GM23338 (cell line): Measurements from ENCODE around the gene SLC9A1. TPM values are rescaled to one million over a fixed set of nuclear protein-coding genes. Genes with fewer than 3 reads are reported as not detected.

Experiments used
- ATAC-seq: fragments of 200-7000 bp; cut with Tn5 transposase; 3 replicates; pipeline ENCODE4 v1.9.1; 2020
- DNase-seq: peaks from one replicate; pipeline ENCODE4 v3.0.0-alpha.2; 2015; ENCODE audit warnings: low spot score
- H2AFZ ChIP-seq: fragments of 200-600 bp; sonication (generic); 2 replicates; pipeline ENCODE4 v1.8.0; 2016; ENCODE audit warnings: antibody characterized with exemption, mild to moderate bottlenecking, moderate library complexity
- H3F3A ChIP-seq: fragments of 200-600 bp; sonication (generic); replicated peaks from 2 replicates; pipeline ENCODE4 v1.8.0; 2017; ENCODE audit warnings: antibody characterized with exemption, mixed run types, low read depth
- H3K27ac ChIP-seq: fragments of 200-600 bp; sonication (generic); 2 replicates; pipeline ENCODE4 v1.6.1; 2016; ENCODE audit warnings: low read depth
- H3K27me3 ChIP-seq: fragments of 200-600 bp; sonication (generic); 2 replicates; pipeline ENCODE4 v1.8.0; 2016; ENCODE audit warnings: mild to moderate bottlenecking, mixed run types, moderate library complexity; ENCODE audit not compliant: insufficient read depth
- H3K36me3 ChIP-seq: fragments of 200-600 bp; sonication (generic); 2 replicates; pipeline ENCODE4 v1.8.0; 2016; ENCODE audit warnings: mild to moderate bottlenecking; ENCODE audit not compliant: insufficient read depth
- H3K4me1 ChIP-seq: fragments of 200-600 bp; sonication (generic); 2 replicates; pipeline ENCODE4 v1.8.0; 2016; ENCODE audit warnings: mild to moderate bottlenecking, moderate library complexity; ENCODE audit not compliant: insufficient read depth
- H3K4me2 ChIP-seq: fragments of 200-600 bp; sonication (generic); 2 replicates; pipeline ENCODE4 v1.7.1; 2017; ENCODE audit warnings: mixed run types
- H3K4me3 ChIP-seq: fragments of 200-600 bp; sonication (generic); 2 replicates; pipeline ENCODE4 v1.6.1; 2016; ENCODE audit warnings: mixed run types
- H3K79me2 ChIP-seq: fragments of 200-600 bp; sonication (generic); replicated peaks from 2 replicates; pipeline ENCODE4 v1.8.0; 2017; ENCODE audit warnings: mild to moderate bottlenecking; ENCODE audit not compliant: insufficient read depth
- H3K9me2 ChIP-seq: fragments of 200-600 bp; sonication (generic); 2 replicates; pipeline ENCODE4 v1.8.0; 2017; ENCODE audit not compliant: insufficient read depth
- H4K20me1 ChIP-seq: fragments of 200-600 bp; sonication (generic); replicated peaks from 2 replicates; pipeline ENCODE4 v1.8.0; 2017; ENCODE audit warnings: mild to moderate bottlenecking; ENCODE audit not compliant: insufficient read depth
- H3K27ac Mint-ChIP-seq: 2 replicates; pipeline ENCODE4 v1.8.0; 2020; ENCODE audit warnings: inconsistent platforms, mild to moderate bottlenecking, moderate library complexity, mixed read lengths
- H3K27me3 Mint-ChIP-seq: 3 replicates; pipeline ENCODE4 v1.8.0; 2022; ENCODE audit warnings: low read depth, mild to moderate bottlenecking, moderate library complexity, mixed read lengths, inconsistent platforms; ENCODE audit not compliant: insufficient read depth, poor library complexity
- H3K36me3 Mint-ChIP-seq: 3 replicates; pipeline ENCODE4 v1.8.0; 2021; ENCODE audit warnings: low read depth, mild to moderate bottlenecking, inconsistent platforms, moderate library complexity, mixed read lengths
- H3K4me1 Mint-ChIP-seq: 3 replicates; pipeline ENCODE4 v1.8.0; 2020; ENCODE audit warnings: mild to moderate bottlenecking, inconsistent platforms, mixed read lengths
- H3K4me3 Mint-ChIP-seq: 3 replicates; pipeline ENCODE4 v1.8.0; 2021; ENCODE audit warnings: moderate library complexity, mild to moderate bottlenecking, inconsistent platforms, mixed read lengths
- H3K9me3 Mint-ChIP-seq: 3 replicates; pipeline ENCODE4 v1.8.0; 2020; ENCODE audit warnings: moderate library complexity, mild to moderate bottlenecking, inconsistent platforms, mixed read lengths
- CREB1 ChIP-seq: fragments of 250-450 bp; sonication (Bioruptor Pico); IDR thresholded peaks from 2 replicates; pipeline ENCODE4 v1.5.0; 2020; ENCODE audit warnings: low read depth, mild to moderate bottlenecking, moderate library complexity
- CTCF ChIP-seq, 2 experiments: fragments of 200-600 bp in 1 of 2; sonication (generic) in 1 of 2; conservative IDR thresholded peaks; 2 replicates each; pipeline versions ENCODE4 v1.5.1 to v1.6.1; 2016 to 2017; ENCODE audit warnings: antibody characterized with exemption in 2 of 2, low read depth in 2 of 2, mild to moderate bottlenecking in 2 of 2, moderate library complexity in 1 of 2
- ETS1 ChIP-seq: IDR thresholded peaks from 2 replicates; pipeline ENCODE4 v1.6.1; 2016; ENCODE audit warnings: antibody characterized with exemption
- EZH2 ChIP-seq: fragments of 200-600 bp; sonication (generic); IDR thresholded peaks from one replicate; pipeline ENCODE4 v1.8.0; 2017; ENCODE audit warnings: antibody characterized with exemption, mild to moderate bottlenecking, low read depth; ENCODE audit not compliant: unreplicated experiment
- EZH2phosphoT487 ChIP-seq: fragments of 200-600 bp; sonication (generic); IDR thresholded peaks from one replicate; pipeline ENCODE4 v1.8.1; 2018; ENCODE audit warnings: antibody characterized with exemption; ENCODE audit not compliant: unreplicated experiment
- JUNB ChIP-seq: IDR thresholded peaks from one replicate; pipeline ENCODE4 v1.6.1; 2016; ENCODE audit warnings: antibody characterized with exemption; ENCODE audit not compliant: unreplicated experiment
- NANOG ChIP-seq: IDR thresholded peaks from 2 replicates; pipeline ENCODE4 v1.6.1; 2016; ENCODE audit warnings: antibody characterized with exemption, borderline replicate concordance
- POLR2AphosphoS5 ChIP-seq: IDR thresholded peaks from 2 replicates; pipeline ENCODE4 v1.6.1; 2016; ENCODE audit warnings: antibody characterized with exemption, low read depth
- REST ChIP-seq: IDR thresholded peaks from one replicate; pipeline ENCODE4 v1.6.1; 2018; ENCODE audit warnings: antibody characterized with exemption; ENCODE audit not compliant: unreplicated experiment
- STAT1 ChIP-seq: IDR thresholded peaks from one replicate; pipeline ENCODE4 v1.6.1; 2016; ENCODE audit warnings: antibody characterized with exemption; ENCODE audit not compliant: unreplicated experiment
- ZNF114 ChIP-seq: fragments of 250-450 bp; sonication (Bioruptor Pico); IDR thresholded peaks from 2 replicates; pipeline ENCODE4 v1.5.0; 2020; ENCODE audit warnings: mild to moderate bottlenecking, moderate library complexity
- ZNF331 ChIP-seq: fragments of 250-450 bp; sonication (Bioruptor Pico); IDR thresholded peaks from 2 replicates; pipeline ENCODE4 v1.5.0; 2020; ENCODE audit warnings: low read depth, mild to moderate bottlenecking, moderate library complexity
- ZNF462 ChIP-seq: fragments of 250-450 bp; sonication (Bioruptor Pico); IDR thresholded peaks from 2 replicates; pipeline ENCODE4 v1.5.0; 2020; ENCODE audit warnings: mild to moderate bottlenecking, moderate library complexity
- polyA plus RNA-seq: library from polyadenylated mRNA; unstranded; fragments of >200 nt; fragmentation: Nextera tagmentation; extraction: Ambion mirVana; gene quantifications from 2 replicates; pipeline ENCODE4 v1.2.1, GENCODE V29; 2016
- total RNA-seq: library from RNA; depleted of rRNA; stranded (reverse); fragments of >200 nt; shearing (Covaris generic); gene quantifications from 2 replicates; pipeline ENCODE4 v1.2.3, GENCODE V29; 2014

The SLC9A1 gene
- total and polyA plus RNA-seq, 2 experiments from 2014 or later: 10.4 to 22.3 TPM

- H3K79me2 ChIP-seq: no peaks in the 10 kb centered on the region
- H3K36me3 ChIP-seq: no peaks in the 10 kb centered on the region
- Mint-ChIP-seq H3K4me3 (no peak overlapping the region), H3K27ac (no peak overlapping the region), H3K4me1 (no peaks in the 10 kb centered on the region), H3K27me3 (peaks cover 4% of the 10 kb centered on the region), H3K36me3 (no peaks in the 10 kb centered on the region), H3K9me3 (no peaks in the 10 kb centered on the region)
- TF ChIP-seq CTCF (conservative IDR thresholded peaks at IDR 0.05; ENCODE audit: low read depth in 2 of 2): no peak
- no peak for TF ChIP-seq CREB1 (CRISPR knock-in tag)
- no peak for TF ChIP-seq ZNF462 (CRISPR knock-in tag)
- no peak for TF ChIP-seq ZNF114 (CRISPR knock-in tag)
- no peak for TF ChIP-seq NANOG
- no peak for TF ChIP-seq EZH2phosphoT487
- TF ChIP-seq STAT1: no peak
- no peak for TF ChIP-seq EZH2
- TF ChIP-seq ZNF331 (CRISPR knock-in tag): no peak
- TF ChIP-seq POLR2AphosphoS5: no peak
- TF ChIP-seq REST: no peak
- no peak for TF ChIP-seq ETS1
- no peak for TF ChIP-seq JUNB
- ATAC-seq (no peak), DNase-seq (no peak)
- no peak overlapping the region for H2AFZ ChIP-seq
- H3K4me3 ChIP-seq: no peak overlapping the region
- H3K4me1 ChIP-seq: no peaks in the 10 kb centered on the region
- H3K4me2 ChIP-seq: no peak overlapping the region
- H3K9me2 ChIP-seq: no peaks in the 10 kb centered on the region
- H4K20me1 ChIP-seq: no peaks in the 10 kb centered on the region
- H3K27ac ChIP-seq: no peak overlapping the region
- H3F3A ChIP-seq: no peaks in the 10 kb centered on the region
- no peaks in the 10 kb centered on the region for H3K27me3 ChIP-seq
Observed at GRCh38 chr1:27163093-27163492, 8.2 kb upstream of the SLC9A1 start.
